Endometrial microvascular endothelial cells (primary cell): Measurements from ENCODE around the gene CLN5. TPM values are rescaled to one million over a fixed set of nuclear protein-coding genes. Genes with fewer than 3 reads are reported as not detected.

Source experiments
- in situ Hi-C: cut with HindIII; loops from 2 replicates; pipeline ENCODE4 v1.10.0; 2017; ENCODE audit warnings: low sequenced_read_pairs, low pct_unique_long_range_greater_than_20kb; ENCODE audit errors: inconsistent ontology term
- total RNA-seq: library from RNA; depleted of rRNA; stranded (reverse); fragments of >200 nt; gene quantifications from one replicate; pipeline ENCODE4 v1.2.3, GENCODE V29; 2015; ENCODE audit errors: inconsistent ontology term

Gene CLN5
- total RNA-seq, 1 donor from 2014 or later, result 23.4 TPM

DNA sequence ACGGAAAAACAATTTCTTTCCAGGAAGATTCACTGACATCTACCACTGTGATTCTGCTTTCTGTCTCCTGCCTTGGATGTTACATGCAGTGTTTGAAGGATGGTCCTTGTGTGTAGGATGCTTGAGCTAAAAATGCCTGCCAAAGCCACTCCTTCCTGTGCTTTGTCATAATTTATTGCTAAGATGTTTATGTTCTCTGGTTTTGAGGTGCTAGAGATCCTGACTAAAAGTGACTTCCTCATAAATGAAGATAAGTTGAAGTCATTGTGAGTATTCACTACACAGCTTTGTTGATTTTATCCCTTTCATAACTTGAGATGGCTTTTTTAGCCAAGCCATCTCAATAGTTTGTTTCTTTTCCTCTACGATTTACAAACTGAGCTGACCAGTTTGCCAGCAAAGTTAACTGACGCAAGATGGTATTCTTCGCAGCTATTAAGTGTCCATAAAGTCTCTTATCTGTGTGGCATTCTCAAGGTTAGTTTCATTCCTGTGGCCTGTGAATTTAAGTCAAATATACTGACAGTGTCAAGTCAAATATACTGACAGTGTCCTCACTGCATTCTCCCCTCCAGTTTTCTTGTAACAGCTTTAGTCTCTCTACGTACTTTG is 50.8 kb downstream of the CLN5 start:
- in situ Hi-C loops, result no loop called here

DNA sequence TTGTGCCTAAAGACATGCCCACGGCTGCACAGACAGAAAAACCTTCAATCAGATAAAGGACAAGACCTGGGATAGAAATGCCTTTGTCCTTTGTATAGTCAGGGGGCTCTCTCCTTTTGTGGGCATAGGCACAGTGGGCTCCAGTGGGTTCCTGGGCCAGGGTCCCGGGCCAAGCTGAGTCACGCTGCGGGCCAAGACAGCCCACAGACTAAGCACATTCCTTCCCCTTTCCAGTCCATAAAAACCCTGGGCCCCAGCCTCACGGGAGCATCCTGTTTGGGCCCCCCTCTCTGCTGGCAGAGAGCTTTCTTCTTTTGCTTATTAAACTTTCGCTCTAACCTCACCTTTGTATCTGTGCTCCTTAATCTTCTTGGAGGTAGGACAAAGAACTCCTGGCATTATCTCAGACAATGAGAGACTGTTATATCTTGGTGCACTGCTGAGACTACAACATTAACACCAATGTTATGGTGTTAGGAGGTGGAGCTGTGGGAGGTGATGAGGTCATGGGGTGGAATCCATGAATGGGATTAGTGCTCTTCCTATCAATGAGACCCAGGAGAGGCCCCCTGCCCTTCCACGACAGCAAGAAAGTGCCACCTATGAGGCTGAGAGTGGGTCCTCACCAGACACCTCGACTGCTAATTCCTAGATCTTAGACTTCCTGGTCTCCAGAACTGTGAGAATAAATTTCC is 55.9 kb downstream of the CLN5 start:
- in situ Hi-C loops, result no loop called here

DNA sequence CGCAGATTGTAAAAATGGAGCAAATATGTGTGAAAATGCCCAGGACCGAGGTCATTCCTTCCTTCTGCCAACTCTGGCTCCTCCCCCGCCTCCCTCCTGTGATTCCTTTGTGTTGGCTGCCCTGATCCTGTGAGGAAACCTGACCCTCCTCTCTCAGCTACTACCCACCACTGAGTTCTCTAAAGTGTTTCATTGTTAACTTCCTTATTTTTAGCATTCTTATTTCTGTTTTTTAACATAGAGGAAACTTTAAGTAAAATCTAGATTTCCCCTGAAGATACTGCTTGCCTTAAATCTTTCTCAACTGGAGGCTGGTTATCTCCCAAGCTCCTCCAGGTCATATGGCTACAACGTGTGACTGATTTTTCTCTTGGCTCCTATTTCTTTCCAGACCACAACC is 56.8 kb downstream of the CLN5 start:
- in situ Hi-C loops, result no loop called here

DNA sequence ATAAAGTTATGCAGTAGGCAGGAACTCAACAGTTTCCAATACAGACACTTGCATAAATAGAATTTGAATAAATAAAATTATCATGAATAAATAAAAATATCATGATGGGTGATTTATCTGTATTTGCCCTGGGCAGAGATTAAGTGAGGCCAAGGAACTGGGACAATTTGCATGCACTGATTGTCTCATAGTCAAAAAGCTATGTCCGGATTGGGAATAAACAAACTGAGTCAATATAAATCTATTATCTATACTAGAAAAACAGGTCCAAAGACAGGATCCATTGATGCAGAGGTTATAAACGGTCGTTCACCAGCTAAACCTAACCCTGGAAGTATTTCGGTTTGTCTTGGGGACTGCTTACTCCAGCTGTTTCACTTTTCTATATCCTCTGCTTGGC is 61.3 kb downstream of the CLN5 start:
- in situ Hi-C loops, result no loop called here

Other genes with a start within 250 kb of the CLN5 start
- 205 TPM for gene KCTD12, start 105.7 kb upstream of the CLN5 start, total RNA-seq
- not detected for gene ACOD1, start 43.6 kb upstream of the CLN5 start, total RNA-seq
- gene FBXL3, start 35.1 kb downstream of the CLN5 start, total RNA-seq, result 44.3 TPM